Prostate gland (tissue), 2 donors: Measurements from ENCODE around the gene STYXL2.

Experiments used
- POLR2AphosphoS5 ChIP-seq: sonication (generic); formaldehyde crosslinking; IDR thresholded peaks from one replicate; pipeline ENCODE4 v1.6.1; 2017; ENCODE audit warnings: antibody characterized with exemption
- TF ChIP-seq, protein P1 (sequence below), 4 experiments: fragments of 200-600 bp in 2 of 4; fragments of 450-650 bp in 2 of 4; sonication (generic) in 2 of 4; IDR thresholded peaks; 1 replicate in 3 of 4; 2 replicates in 1 of 4; pipeline ENCODE4 v1.5.1; 2016 to 2019; ENCODE audit warnings: antibody characterized with exemption in 4 of 4, mild to moderate bottlenecking in 2 of 4, moderate library complexity in 2 of 4

DNA sequence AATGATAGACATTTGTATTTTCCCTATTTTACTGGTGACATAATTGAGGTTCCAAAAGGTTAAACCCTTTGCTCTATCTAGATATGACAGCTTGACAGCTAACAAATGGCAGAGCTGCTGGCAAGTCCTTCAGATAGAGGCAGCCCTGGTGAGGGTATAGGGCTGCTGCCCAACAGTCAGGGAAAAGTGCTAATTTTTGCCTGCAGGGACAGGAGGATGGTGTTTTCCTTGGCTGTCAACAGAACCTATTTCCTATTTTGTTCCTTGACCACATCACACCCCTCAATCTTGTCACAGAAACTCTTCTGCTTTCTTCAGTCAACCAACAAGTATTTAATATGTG, 16.0 kb upstream of the STYXL2 start:
- no peak for TF ChIP-seq POLR2AphosphoS5
- TF ChIP-seq, protein P1, sequence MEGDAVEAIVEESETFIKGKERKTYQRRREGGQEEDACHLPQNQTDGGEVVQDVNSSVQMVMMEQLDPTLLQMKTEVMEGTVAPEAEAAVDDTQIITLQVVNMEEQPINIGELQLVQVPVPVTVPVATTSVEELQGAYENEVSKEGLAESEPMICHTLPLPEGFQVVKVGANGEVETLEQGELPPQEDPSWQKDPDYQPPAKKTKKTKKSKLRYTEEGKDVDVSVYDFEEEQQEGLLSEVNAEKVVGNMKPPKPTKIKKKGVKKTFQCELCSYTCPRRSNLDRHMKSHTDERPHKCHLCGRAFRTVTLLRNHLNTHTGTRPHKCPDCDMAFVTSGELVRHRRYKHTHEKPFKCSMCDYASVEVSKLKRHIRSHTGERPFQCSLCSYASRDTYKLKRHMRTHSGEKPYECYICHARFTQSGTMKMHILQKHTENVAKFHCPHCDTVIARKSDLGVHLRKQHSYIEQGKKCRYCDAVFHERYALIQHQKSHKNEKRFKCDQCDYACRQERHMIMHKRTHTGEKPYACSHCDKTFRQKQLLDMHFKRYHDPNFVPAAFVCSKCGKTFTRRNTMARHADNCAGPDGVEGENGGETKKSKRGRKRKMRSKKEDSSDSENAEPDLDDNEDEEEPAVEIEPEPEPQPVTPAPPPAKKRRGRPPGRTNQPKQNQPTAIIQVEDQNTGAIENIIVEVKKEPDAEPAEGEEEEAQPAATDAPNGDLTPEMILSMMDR (IDR thresholded peaks at IDR 0.05) = no peak
